ENCODE results near the gene HOXB9. TPM values are rescaled to one million over a fixed set of nuclear protein-coding genes. Genes with fewer than 3 reads are reported as not detected.

The HOXB9 gene
- total RNA-seq, 1 donor, result not detected

DNA sequence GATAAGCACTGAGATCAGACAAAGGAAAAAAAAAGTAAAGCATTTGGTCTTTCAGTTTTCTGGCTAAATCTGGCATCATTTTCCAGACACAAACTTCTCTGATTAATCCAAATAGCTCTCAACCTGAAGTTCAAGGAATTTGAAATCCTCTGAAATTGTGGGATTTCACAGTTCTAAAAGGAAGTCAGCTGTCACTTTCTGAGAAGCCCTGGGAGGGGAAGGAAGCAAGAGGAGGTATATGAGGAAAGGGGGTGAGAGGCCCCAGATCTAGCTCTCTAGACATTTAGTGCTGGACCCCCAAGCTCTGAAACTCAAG lies 17.5 kb upstream of the HOXB9 start:
- TF ChIP-seq, protein P1, sequence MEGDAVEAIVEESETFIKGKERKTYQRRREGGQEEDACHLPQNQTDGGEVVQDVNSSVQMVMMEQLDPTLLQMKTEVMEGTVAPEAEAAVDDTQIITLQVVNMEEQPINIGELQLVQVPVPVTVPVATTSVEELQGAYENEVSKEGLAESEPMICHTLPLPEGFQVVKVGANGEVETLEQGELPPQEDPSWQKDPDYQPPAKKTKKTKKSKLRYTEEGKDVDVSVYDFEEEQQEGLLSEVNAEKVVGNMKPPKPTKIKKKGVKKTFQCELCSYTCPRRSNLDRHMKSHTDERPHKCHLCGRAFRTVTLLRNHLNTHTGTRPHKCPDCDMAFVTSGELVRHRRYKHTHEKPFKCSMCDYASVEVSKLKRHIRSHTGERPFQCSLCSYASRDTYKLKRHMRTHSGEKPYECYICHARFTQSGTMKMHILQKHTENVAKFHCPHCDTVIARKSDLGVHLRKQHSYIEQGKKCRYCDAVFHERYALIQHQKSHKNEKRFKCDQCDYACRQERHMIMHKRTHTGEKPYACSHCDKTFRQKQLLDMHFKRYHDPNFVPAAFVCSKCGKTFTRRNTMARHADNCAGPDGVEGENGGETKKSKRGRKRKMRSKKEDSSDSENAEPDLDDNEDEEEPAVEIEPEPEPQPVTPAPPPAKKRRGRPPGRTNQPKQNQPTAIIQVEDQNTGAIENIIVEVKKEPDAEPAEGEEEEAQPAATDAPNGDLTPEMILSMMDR (IDR thresholded peaks at IDR 0.05; ENCODE audit: insufficient read depth, low read length), result no peak
- no peak for DNase-seq (ENCODE audit: low read depth)

DNA sequence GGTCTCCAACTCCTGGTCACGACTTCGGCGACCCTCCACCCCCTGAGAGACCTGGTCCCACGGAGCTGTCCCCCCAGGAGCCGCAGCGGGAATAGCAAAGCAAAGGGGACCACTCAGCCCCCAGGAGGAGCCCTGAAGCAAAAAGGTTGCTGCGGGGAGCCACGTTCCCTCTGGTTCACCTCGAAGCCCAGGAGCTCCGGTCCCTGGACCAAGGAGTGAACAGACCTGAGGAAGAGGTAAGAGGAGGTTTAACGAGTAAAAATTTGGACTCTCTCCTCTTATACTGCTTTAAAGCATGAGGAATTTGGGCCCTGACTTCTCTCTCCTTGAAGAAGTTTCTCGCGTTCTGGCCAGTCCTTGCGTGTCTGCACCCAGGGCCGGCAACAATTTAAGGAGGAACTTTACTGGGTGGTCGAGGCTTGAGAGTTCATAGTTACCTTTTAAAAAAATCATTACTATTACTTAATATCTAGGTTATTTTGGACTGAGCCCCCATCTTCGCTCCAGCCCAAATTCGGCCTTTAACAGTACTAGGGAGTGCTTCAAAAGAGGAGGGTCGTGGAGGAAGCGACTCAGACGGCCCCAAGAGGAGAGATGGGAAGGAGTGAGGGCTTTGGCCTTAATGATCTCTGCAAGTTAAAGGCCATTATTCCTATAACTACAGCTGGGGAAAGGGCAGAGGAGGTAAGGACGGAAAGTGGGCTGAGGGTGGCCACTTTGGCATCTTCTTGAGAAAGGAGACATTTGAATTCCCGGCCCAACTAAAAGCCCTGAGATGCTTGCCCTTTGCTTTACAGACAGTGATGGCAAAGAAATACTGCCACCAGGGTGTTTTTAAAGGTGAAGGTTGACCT lies 16.9 kb upstream of the HOXB9 start:
- no peak overlapping the region for H3K4me3 ChIP-seq (ENCODE audit: low read depth, low read length)
- DNase-seq (ENCODE audit: low read depth), result no peak
- TF ChIP-seq, protein P1 (IDR thresholded peaks at IDR 0.05; ENCODE audit: insufficient read depth, low read length), result no peak

More for the DNA sequence above, 17.5 kb upstream of the HOXB9 start:
- H3K4me3 ChIP-seq (ENCODE audit: low read depth, low read length), result no peak overlapping the region

DNA sequence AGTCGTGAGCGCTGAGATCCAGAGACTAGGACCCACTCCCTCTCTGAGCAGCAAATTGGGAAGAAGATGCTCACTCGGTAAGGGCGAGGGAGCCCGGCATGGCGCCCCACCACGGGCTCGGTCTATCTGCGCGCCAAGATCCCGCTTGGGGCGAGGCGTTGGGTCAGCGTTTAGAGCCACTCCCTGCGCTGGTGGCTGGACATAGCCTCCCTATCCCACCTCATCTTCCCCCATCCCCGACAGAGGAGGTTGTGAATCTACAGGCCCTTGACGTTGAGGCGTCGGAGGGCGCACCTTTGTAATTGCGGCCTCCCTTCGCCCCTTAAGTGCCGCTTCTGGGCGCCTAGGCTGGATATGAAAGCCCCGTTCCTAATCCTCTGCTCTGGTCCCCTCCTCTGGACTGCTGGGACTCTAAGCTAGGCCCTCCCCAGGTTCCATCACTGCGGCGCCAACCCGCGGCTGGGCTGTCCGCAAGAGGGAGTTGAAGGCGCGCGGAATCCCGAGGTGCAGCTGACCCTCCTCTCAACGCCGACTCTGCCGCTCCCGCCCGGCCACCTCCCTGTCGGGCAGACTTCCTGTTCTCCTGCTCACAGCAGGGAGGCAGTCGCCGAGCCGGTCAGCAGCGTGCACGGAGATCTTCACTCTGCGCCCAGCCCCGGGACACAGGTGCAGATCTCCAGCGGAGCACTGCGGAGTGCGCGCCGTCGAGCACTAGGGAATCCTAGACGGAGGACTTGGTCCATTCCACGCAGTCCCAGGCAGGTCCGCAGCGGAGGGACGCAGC lies 16.1 kb upstream of the HOXB9 start:
- no peak overlapping the region for H3K4me3 ChIP-seq (ENCODE audit: low read depth, low read length)
- TF ChIP-seq, protein P1 (IDR thresholded peaks at IDR 0.05; ENCODE audit: insufficient read depth, low read length), result no peak
- no peak for DNase-seq (ENCODE audit: low read depth)

DNA sequence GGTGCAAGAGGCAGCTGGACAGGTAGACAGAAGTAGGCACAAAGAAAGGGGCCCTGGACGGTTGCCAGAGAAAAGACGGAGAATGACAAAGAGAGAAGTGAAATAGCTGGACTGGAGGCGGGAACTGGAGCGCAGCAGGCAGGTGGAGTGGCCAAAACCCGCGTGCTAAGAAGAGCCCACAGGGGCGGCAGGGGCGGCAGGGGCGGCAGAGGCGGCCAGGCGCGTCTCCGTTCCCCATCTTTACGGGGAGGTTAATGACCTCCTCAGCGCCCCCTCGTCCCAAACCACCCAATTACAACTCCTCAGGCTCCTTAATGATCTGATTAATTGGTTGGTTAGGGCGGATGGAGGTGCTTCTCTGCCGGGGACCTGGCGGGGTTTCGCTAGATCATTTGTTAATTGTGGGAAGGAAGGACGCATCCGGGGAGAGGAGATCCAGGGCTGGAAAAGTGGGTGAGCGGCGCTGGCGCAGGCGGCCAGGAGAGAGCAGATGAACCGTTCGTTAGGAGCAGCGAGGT lies 15.4 kb upstream of the HOXB9 start:
- no peak for DNase-seq (ENCODE audit: low read depth)
- TF ChIP-seq, protein P1 (IDR thresholded peaks at IDR 0.05; ENCODE audit: insufficient read depth, low read length), result no peak

DNA sequence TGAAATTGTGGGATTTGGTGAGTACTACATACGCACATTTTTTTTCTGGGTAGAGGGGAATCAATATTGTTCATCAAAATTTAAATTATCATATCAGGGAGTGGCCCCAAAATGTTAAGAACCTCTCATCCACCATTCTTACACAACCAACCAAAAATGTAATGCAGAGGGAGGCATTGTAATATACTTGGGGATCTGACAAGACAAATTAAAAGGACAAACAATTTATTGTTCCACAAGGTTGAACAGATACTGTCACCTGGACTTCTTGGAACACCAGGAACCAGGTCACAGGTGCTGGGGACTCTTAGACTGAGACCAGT lies 14.7 kb upstream of the HOXB9 start:
- no peak for DNase-seq (ENCODE audit: low read depth)
- TF ChIP-seq, protein P1 (IDR thresholded peaks at IDR 0.05; ENCODE audit: insufficient read depth, low read length), result no peak
- H3K4me3 ChIP-seq (ENCODE audit: low read depth, low read length), result no peak overlapping the region

More for the DNA sequence above, 15.4 kb upstream of the HOXB9 start:
- no peak overlapping the region for H3K4me3 ChIP-seq (ENCODE audit: low read depth, low read length)

DNA sequence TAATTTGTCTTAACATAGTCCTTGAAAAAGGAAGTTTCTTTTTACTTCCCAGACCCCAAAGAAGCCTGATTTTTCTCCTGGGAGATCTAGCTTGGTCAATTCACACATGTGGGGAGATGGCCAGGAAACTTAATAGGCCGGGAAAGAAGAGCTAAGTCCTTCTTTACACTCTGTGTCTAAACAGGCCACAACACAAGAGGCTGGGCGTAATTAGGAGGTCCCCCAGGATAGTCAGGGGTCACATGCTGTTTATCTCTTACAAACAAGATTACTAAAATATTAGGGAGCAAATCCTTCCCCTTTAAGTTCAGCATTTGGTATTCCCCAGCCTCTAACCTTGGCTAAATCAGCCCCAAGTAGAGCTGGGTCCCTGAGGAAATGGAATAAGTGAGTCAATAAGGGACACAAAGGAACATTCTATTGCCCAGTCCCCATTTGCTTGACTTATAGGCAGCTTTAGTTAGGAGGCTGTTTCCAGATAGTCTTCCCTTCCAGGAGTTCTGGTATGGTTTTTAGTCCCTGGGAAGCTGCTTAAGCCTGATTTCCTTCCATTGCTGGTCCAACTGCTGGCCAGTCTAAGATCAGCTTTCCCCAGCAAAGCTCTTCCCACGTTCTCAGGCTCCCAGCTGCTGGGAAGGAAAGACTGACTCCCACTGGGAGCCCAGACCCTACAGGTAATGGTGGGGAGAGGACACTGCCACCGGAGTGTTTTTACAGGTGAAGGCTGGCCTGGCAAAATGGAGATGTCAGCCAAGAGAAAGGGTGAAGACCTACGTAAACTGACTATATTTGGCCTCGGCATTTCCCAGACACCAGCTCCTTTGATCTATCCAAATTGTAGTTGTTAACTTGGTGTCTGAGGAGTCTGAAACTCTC lies 14.1 kb upstream of the HOXB9 start:
- TF ChIP-seq, protein P1 (IDR thresholded peaks at IDR 0.05; ENCODE audit: insufficient read depth, low read length), result no peak
- H3K4me3 ChIP-seq (ENCODE audit: low read depth, low read length), result no peak overlapping the region
- DNase-seq (ENCODE audit: low read depth), result no peak

Measured in fibroblast of the aortic adventitia (primary cell).